H54 (cell line): Measurements from ENCODE around the gene UBAC2.

Source experiments
- DNase-seq: peaks from one replicate; pipeline ENCODE4 v3.0.0; 2011; ENCODE audit warnings: low spot score, mixed read lengths; ENCODE audit not compliant: insufficient read length
- FAIRE-seq: peaks from 3 replicates; lab custom pipeline; 2011; peaks lifted over from hg19 to GRCh38; lab: Jason Lieb, UNC
- POLR2A ChIP-seq: IDR thresholded peaks from 2 replicates; pipeline ENCODE4 v1.6.1; 2011; ENCODE audit warnings: low read depth, mild to moderate bottlenecking, low read length

The UBAC2 gene

DNA sequence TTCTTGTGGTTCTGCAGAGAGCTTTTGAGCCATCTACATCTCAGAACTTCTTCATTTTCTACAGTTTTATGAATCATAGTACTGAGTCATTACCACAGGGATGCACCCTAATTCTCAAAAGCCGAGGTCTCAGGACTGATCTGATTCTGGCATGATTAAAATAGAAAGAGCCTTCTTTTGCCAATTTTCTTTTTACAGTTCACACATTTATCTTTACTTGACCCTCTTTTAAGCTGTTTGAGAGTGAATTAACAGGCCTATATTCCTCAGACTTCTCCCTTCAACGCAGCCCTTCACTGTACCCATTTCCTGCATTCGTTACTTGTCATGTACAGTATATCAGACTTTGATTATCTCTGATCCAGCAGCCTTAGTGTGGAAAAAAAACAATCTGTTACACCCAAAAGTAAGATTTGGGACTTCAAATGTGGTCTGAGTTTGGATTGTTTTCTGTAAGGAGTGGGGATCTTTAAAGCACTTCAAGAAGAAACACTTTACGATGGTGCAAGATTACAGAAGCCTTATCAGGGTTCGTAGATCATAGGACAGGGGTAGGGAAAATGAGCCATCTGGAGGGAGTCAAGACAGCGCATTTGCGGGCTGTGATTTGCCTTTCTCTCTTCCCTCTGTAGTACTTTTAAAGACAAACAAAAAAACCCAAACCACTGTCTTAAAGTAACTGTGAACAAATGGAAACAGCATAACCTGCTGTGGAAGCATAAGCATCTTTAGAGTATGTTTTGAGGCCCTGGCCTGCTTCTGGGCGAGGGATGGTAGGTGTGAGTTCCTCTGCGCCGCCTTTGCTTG, 121.8 kb downstream of the UBAC2 start:
- DNase-seq (peak; percentile 78), FAIRE-seq (peak; percentile 100)
- no peak for TF ChIP-seq POLR2A

DNA sequence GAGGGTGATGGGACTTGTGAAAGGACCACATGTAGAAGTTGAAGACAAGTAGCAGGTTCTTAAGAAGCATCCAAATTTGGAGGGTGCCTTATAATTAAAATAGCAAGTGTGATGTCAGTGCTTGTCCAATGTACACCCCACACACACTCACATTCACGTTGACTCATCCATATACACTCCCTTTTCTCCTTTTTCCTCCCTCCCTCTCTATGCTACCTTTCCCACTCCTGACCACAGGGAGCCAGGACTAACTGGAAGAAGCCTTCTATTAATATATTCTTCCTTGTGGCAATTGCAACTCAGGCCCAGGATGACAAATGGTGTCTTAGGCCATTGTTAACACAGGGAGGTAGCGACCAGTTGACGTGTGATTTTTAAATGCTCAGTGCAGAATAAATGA, 122.8 kb downstream of the UBAC2 start:
- TF ChIP-seq POLR2A = no peak
- peak; percentile 39 for DNase-seq
- no peak for FAIRE-seq

DNA sequence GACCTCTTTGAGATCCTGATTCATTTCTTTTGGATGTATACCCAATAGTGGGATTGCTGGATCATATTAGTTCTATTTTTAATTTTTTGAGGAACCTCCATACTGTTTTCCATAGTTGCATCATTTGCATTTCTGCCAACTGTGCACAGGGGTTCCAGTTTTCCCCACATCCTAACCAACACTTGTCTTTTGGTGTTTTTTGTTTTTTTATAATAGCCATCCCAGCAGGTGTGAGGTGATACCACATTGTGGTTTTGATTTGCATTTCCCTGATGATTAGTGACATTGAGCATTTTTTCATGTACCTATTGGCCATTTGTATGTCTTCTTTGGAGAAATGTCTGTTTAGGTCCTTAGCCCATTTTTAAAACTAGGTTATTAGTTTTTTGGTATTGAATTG, 125.4 kb downstream of the UBAC2 start:
- FAIRE-seq = peak; percentile 74
- DNase-seq = no peak
- no peak for TF ChIP-seq POLR2A

DNA sequence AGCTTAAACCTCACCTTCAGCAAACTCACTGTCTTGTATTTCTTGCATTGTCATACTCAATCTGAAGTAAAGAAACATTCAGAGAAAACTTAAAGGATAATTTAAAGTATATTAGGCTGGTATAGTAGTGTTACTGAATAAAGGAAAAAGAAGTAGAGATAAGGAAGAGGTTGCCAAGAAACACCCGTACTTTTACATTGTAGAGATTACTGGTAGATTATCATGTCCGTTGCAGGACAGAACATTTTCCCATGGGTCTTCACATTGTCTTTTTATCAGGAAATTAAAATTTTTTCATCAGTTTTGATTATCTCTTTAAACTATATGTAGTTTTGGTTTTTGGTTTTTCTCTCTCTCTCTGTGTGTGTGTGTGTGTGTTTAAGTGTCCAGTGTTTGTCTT, 126.5 kb downstream of the UBAC2 start:
- FAIRE-seq (peak; percentile 6), DNase-seq (no peak)
- no peak for TF ChIP-seq POLR2A

DNA sequence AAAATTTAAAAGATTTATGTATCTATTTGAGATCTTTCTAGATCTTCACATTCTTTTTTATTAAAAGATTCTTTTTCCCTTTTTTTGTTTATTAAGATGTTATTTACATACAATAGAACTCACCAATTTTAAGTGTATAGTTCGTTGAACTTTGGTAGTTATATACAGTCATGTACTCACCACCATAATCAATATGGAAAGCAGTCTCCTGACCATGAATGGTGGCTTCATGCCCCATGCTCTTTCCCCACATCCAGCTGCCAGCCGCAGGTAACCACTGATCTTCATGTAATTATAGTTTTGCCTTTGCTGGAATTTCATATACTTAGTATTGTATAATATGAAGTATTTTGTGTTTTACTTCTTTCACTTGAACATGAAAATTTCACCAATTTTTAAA, 127.1 kb downstream of the UBAC2 start:
- DNase-seq (no peak), FAIRE-seq (peak; percentile 73)
- TF ChIP-seq POLR2A = no peak

DNA sequence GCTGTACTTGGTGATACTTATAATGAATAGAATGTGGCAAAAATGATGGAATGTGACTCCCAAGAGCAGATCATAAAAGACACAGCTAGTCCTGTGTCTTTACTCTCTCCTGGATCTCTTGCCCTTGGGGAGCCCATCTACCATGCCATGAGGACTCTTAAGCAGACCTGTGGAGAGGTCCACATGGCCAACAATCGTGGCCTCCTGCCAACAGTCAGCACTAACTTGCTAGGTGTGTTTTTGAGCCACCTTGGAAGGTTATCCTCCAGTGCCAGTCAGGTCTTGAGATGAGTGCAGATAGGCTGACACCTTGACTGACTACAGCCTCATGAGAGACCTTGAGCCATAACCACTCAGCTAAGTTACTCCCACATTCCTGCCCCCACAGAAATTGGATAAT, 128.8 kb downstream of the UBAC2 start:
- DNase-seq = no peak
- FAIRE-seq = no peak
- no peak for TF ChIP-seq POLR2A

DNA sequence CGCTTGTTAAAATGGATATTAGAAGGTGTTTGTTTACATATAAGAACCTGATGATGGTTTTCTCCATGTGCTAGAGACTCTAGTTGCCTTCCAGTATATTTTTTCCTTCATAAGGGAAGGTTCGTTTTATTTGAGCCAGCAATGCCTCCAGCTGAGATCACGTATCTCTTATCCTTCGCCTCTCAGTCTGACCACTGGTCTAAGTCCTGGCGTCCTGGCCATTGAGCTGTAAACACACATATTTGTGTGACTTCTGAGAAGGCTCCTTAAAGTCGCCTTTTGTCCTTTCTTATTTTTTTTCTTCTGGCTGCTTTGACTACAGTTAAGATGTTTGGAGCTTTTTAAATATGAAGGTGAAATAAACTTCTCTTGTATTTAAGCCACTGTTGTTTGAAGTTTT, 130.3 kb downstream of the UBAC2 start:
- FAIRE-seq (no peak), DNase-seq (no peak)
- TF ChIP-seq POLR2A = no peak

DNA sequence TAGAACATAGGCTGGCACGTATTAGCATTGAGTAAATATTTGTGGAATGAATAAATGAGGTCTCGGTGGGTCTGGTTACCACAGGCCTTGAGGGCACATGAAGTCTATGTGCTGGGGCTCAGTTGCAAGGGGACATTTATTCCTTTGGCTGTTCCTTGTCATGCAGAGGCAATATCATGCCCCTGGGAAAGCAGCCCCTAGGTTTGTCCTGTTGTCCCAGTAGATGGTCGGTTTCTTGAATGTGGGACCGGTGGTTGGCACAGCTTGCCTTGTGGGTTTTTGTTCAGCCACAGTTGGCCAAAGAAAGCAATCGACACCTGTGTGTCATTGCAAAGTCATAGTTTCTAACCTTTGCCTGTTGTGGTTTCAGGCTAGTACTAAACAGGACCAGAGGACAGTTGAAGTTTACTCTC, 131.2 kb downstream of the UBAC2 start:
- FAIRE-seq (peak; percentile 99), DNase-seq (no peak)
- TF ChIP-seq POLR2A = no peak

DNA sequence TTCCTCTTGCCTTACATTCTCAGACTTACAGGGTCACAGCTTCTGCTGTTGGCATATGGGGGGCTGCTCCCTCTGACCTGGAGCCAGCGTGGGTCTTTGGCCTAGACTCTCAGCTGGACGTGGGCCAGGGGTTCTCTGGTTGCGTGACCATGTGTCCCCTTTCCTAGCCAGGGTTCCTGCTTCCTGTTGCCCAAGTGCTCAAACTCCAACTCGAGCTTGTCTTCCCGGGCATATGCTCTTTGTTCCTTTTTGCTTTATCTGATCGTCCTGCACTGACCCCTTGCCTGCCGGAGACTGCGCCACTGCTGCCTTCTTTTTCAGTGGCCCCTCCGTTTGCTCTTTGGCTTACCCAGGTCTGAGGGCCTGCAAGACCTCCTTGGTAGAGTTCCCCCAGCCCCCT, 131.8 kb downstream of the UBAC2 start:
- no peak for TF ChIP-seq POLR2A
- FAIRE-seq (peak; percentile 20), DNase-seq (no peak)

DNA sequence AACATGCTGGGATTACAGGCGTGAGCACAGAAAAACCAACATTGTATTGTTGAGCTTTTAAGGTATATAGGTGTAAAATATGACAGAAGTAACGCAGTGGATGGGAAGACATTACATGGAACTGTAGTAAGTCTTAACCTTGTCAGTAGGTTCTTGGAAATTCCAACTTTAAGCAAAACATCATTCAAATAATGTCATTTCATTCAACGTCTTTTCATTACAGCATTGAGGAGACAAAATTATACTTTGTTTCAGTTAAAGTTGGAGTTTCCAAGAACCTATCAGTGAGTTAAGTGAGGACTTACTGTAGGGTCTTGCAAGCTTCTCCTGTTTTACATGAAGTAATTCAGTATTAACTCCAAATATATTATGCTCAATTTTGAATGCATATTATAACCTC, 133.6 kb downstream of the UBAC2 start:
- no peak for TF ChIP-seq POLR2A
- peak; percentile 80 for FAIRE-seq
- DNase-seq = no peak

DNA sequence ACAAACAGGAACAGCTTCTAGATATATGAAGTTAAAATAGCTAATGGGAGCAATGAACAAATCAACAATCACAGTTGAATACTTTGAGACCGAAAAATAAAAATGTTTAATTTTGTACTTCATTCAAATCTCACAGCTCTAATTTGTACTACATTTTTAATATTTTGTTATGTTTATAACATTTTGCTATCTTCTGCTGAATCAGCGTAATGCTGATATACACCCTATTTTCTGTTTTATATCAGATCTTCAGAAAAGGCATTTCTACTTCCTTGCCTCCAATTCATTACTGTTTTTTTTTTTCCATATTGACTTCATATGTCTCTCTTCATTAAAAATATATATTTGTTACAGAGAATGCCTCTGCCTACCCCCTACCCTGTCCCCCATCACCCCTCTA, 134.4 kb downstream of the UBAC2 start:
- DNase-seq (no peak), FAIRE-seq (no peak)
- TF ChIP-seq POLR2A = no peak

DNA sequence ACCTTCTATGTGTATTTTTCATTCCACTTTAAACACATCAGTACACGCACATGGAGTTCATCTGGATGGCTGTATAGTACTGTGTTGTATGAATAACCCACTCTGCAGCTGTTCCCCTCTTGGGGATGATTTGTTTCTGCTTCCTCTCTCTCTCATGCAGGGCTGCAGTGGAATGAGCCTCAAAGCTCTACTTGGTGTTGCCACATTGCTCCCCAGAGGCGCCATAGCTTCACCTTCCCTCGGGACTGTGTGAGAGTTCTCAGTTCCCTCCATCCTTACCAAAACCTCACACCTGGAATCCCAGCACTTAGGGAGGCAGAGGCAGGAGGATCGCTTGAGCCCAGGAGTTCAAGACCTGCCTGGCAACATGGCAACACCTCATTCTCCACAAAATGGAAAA, 134.9 kb downstream of the UBAC2 start:
- no peak for TF ChIP-seq POLR2A
- DNase-seq (no peak), FAIRE-seq (no peak)

DNA sequence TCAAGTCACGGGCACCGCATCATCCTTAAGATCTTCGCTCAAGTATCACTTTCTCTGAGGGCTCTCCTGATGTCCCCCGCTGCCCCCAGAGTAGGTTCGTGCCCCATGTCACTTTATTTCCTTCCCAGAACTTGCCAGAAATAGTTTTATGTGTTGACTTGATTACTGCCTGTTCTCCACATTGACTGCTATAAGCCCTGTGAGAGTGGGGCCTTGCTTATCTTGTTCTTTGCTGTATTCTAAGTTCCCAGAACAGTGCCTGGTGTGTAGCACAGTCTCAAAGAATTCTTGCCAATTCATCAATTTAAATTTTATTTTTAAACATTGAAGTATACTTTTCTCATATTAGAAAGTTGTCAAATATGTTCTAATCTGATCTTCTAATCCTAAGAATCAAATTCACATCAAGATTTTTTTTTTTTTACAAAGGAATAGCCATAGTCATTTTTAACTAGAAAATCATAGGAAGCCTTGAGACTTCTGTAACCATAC, 138.6 kb downstream of the UBAC2 start:
- DNase-seq (no peak), FAIRE-seq (peak; percentile 52)
- no peak for TF ChIP-seq POLR2A

DNA sequence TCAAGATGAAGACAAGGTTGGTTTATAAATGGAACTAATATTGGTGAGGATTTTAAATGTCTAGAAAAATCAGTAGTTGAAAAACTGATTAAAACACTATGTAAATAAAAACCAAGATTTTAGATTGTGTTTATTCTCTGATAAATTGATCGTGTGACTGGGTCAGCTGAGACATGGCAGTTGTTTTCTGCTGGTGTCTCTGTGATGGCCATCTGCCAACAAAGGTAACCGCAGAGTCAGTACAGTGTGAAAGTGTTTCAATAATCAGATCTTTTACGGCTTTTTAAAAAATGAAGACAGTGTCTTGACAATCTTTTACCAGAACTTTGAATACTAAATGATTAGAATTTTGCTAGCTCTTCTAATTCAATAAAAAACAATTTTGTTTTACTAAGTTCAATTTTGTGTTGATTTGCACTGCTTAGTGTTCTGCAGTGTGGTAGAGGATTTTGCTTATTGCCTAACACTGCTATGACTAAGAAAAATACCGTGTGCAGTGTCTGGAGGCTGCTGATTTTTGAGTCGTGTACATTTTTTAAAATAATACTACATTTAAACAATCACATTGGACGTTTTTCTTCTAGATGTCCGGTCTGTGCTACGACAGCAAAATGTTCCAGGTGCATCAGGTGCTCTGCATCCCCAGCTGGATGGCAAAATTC, 139.2 kb downstream of the UBAC2 start:
- no peak for TF ChIP-seq POLR2A
- DNase-seq = no peak
- peak; percentile 83 for FAIRE-seq
